Upper lobe of left lung (tissue), 4 donors: ENCODE measurements around the gene IQCH.

Experiments
- CTCF ChIP-seq, 6 experiments: fragments of 450-650 bp in 4 of 6; fragments of 200-600 bp in 2 of 6; sonication (generic) in 2 of 6; IDR thresholded peaks; one replicate each; pipeline ENCODE4 v1.5.1; 2016 to 2019; ENCODE audit warnings: antibody characterized with exemption in 6 of 6
- EP300 ChIP-seq, 4 donors: sonication (generic); formaldehyde crosslinking; IDR thresholded peaks; one replicate each; pipeline ENCODE4 v1.5.1; 2017; ENCODE audit warnings: antibody characterized with exemption in 4 of 4, control low read depth in 2 of 4

DNA sequence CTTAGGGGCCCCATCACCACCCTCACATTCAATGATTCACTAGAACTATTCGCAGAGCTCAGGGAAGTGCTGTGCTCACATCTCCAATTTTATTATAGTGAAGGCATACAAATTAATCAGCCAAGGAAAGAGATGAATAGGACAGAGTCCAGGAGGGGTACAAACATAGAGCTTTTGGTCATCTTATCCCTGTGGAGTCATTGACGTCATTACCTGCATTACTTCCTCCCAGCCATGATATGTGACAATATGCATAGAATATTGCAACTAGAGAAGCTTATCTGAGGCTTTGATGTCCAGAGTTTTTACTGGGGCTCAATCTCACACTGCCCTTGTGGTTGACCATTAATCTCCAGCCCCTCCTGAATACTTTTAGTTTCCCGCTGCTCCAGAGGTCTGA, 1.5 kb downstream of the IQCH start:
- TF ChIP-seq CTCF (IDR thresholded peaks at IDR 0.05) (no peak), EP300 (IDR thresholded peaks at IDR 0.05) (no peak)
